ENCODE data around the gene WDR76. TPM values are rescaled to one million over a fixed set of nuclear protein-coding genes. Genes with fewer than 3 reads are reported as not detected.
A peak's percentile ranks its signal among the peaks of the same experiment; 100 is the strongest.

WDR76 gene
- total and polyA plus RNA-seq, 2 experiments from 2014 or later = 1.8 to 7.6 TPM

DNA sequence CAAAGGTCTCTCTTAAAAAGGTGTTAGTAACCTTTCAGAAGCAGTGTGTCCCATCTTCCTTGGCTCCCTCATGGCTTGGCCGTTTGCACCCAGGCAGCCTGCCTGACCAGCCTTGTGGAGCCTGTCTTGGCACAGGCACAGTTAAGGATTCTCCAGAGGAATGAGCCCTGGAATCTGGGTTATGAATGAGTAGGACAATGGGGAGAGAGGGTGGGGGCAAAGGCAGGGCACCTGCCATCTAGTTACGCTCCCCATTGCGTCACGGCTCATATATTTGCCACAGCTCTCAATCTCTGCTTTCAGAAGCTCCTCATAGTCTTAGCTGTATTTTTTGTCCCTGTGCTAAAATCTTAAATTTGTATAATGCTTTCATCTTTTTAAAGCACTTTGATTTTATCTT lies 50.6 kb downstream of the WDR76 start:
- Histone ChIP-seq H3K79me2 (no peaks in the 10 kb centered on the region), H3K9me3 (ENCODE audit: low read depth) (no peaks in the 10 kb centered on the region), H3K27ac (no peak overlapping the region), H3K27me3 (no peaks in the 10 kb centered on the region), H2AFZ (no peak overlapping the region), H3K4me1 (ENCODE audit: insufficient read depth) (peaks cover 10% of the 10 kb centered on the region), H3K36me3 (replicated peaks; ENCODE audit: insufficient read depth, low read depth) (no peaks in the 10 kb centered on the region), H3K4me3 (no peak overlapping the region), H4K20me1 (ENCODE audit: insufficient read depth, poor library complexity, severe bottlenecking) (no peaks in the 10 kb centered on the region), H3K4me2 (no peak overlapping the region), H3K9me2 (replicated peaks; ENCODE audit: insufficient read depth) (no peaks in the 10 kb centered on the region)
- DNase-seq (ENCODE audit: low spot score) = no peak
- 54% methylated on average over 4 of the region's 4 CpGs for WGBS (ENCODE audit: low lambda C conversion rate, missing lambda C conversion rate)
- TF ChIP-seq, protein P1, sequence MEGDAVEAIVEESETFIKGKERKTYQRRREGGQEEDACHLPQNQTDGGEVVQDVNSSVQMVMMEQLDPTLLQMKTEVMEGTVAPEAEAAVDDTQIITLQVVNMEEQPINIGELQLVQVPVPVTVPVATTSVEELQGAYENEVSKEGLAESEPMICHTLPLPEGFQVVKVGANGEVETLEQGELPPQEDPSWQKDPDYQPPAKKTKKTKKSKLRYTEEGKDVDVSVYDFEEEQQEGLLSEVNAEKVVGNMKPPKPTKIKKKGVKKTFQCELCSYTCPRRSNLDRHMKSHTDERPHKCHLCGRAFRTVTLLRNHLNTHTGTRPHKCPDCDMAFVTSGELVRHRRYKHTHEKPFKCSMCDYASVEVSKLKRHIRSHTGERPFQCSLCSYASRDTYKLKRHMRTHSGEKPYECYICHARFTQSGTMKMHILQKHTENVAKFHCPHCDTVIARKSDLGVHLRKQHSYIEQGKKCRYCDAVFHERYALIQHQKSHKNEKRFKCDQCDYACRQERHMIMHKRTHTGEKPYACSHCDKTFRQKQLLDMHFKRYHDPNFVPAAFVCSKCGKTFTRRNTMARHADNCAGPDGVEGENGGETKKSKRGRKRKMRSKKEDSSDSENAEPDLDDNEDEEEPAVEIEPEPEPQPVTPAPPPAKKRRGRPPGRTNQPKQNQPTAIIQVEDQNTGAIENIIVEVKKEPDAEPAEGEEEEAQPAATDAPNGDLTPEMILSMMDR (IDR thresholded peaks at IDR 0.05; ENCODE audit: poor library complexity) = no peak
- TF ChIP-seq EZH2phosphoT487 (IDR thresholded peaks at IDR 0.05; ENCODE audit: low read depth, severe bottlenecking, unreplicated experiment) = no peak
- TF ChIP-seq EZH2 (IDR thresholded peaks at IDR 0.05; ENCODE audit: borderline replicate concordance) = no peak

- Histone ChIP-seq H3K36me3 (replicated peaks; ENCODE audit: insufficient read depth, low read depth) (no peaks in the 10 kb centered on the region), H3K27ac (no peak overlapping the region), H3K79me2 (no peaks in the 10 kb centered on the region), H3K9me2 (replicated peaks; ENCODE audit: insufficient read depth) (no peaks in the 10 kb centered on the region), H3K4me3 (no peak overlapping the region), H4K20me1 (ENCODE audit: insufficient read depth, poor library complexity, severe bottlenecking) (no peaks in the 10 kb centered on the region), H3K4me2 (no peak overlapping the region), H3K4me1 (ENCODE audit: insufficient read depth) (peaks cover 10% of the 10 kb centered on the region), H3K27me3 (no peaks in the 10 kb centered on the region), H2AFZ (no peak overlapping the region), H3K9me3 (ENCODE audit: low read depth) (no peaks in the 10 kb centered on the region)
- 95% methylated on average over 2 of the region's 2 CpGs for WGBS (ENCODE audit: low lambda C conversion rate, missing lambda C conversion rate)
- TF ChIP-seq, protein P1 (IDR thresholded peaks at IDR 0.05; ENCODE audit: poor library complexity) = no peak
- no peak for TF ChIP-seq EZH2 (IDR thresholded peaks at IDR 0.05; ENCODE audit: borderline replicate concordance)
- no peak for TF ChIP-seq EZH2phosphoT487 (IDR thresholded peaks at IDR 0.05; ENCODE audit: low read depth, severe bottlenecking, unreplicated experiment)
- no peak for DNase-seq (ENCODE audit: low spot score)
These were observed 51.6 kb downstream of the WDR76 start for GRCh38 chr15:43878446-43878845.

- Histone ChIP-seq H4K20me1 (ENCODE audit: insufficient read depth, poor library complexity, severe bottlenecking) (no peaks in the 10 kb centered on the region), H3K9me2 (replicated peaks; ENCODE audit: insufficient read depth) (no peaks in the 10 kb centered on the region), H3K4me3 (no peak overlapping the region), H3K27ac (no peak overlapping the region), H3K27me3 (no peaks in the 10 kb centered on the region), H3K4me1 (ENCODE audit: insufficient read depth) (peaks cover 10% of the 10 kb centered on the region), H2AFZ (no peak overlapping the region), H3K79me2 (no peaks in the 10 kb centered on the region), H3K36me3 (replicated peaks; ENCODE audit: insufficient read depth, low read depth) (no peaks in the 10 kb centered on the region), H3K4me2 (peak overlapping the region; percentile 32), H3K9me3 (ENCODE audit: low read depth) (no peaks in the 10 kb centered on the region)
- peak; percentile 49 for DNase-seq (ENCODE audit: low spot score)
- TF ChIP-seq EZH2 (IDR thresholded peaks at IDR 0.05; ENCODE audit: borderline replicate concordance) (no peak), EZH2phosphoT487 (IDR thresholded peaks at IDR 0.05; ENCODE audit: low read depth, severe bottlenecking, unreplicated experiment) (no peak)
- TF ChIP-seq, protein P1 (IDR thresholded peaks at IDR 0.05; ENCODE audit: poor library complexity) = no peak
- 69% methylated on average over 15 of the region's 15 CpGs for WGBS (ENCODE audit: low lambda C conversion rate, missing lambda C conversion rate)
These were observed 52.9 kb downstream of the WDR76 start for GRCh38 chr15:43879386-43880355.

All from hepatocyte (in vitro differentiated cells).